K562 (cell line): ENCODE measurements around the gene CCNY. TPM values are rescaled to one million over a fixed set of nuclear protein-coding genes. Genes with fewer than 3 reads are reported as not detected.
A peak's percentile ranks its signal among the peaks of the same experiment; 100 is the strongest.

ENCODE experiments used
- AFF1 ChIP-seq, 2 experiments: fragments of 450-650 bp; IDR thresholded peaks; 2 replicates each; pipeline ENCODE4 v1.6.1; 2018; ENCODE audit warnings: mild to moderate bottlenecking in 2 of 2, low read depth in 1 of 2; ENCODE audit not compliant: partially characterized antibody in 2 of 2
- ARNT ChIP-seq, 2 experiments: fragments of 450-650 bp; IDR thresholded peaks; 2 replicates each; pipeline ENCODE4 v1.6.1; 2016; ENCODE audit warnings: mild to moderate bottlenecking in 1 of 2
- ATF7 ChIP-seq: fragments of 450-650 bp; IDR thresholded peaks from 2 replicates; pipeline ENCODE4 v1.7.1; 2014; ENCODE audit warnings: mild to moderate bottlenecking, moderate library complexity
- BACH1 ChIP-seq: fragments of 200-800 bp; sonication (Bioruptor generic); IDR thresholded peaks from 2 replicates; pipeline ENCODE4 v1.6.1; 2016; ENCODE audit warnings: missing genetic modification characterization, missing compliant biosample characterization
- BRD9 ChIP-seq: fragments of 450-650 bp; IDR thresholded peaks from 2 replicates; pipeline ENCODE4 v1.6.1; 2018; ENCODE audit warnings: low read depth; ENCODE audit not compliant: partially characterized antibody
- FOSL1 ChIP-seq: fragments of 200-800 bp; sonication (Bioruptor generic); conservative IDR thresholded peaks from 2 replicates; pipeline ENCODE4 v1.6.1; 2016; ENCODE audit warnings: missing genetic modification characterization, missing compliant biosample characterization
- MED1 ChIP-seq: sonication (generic); formaldehyde crosslinking; IDR thresholded peaks from 2 replicates; pipeline ENCODE4 v1.8.1; 2023; ENCODE audit warnings: missing genetic modification reagents, borderline replicate concordance
- NR2C2 ChIP-seq, 2 experiments: fragments of 200-800 bp in 1 of 2; sonication (Bioruptor generic) in 1 of 2; sonication (generic) in 1 of 2; formaldehyde crosslinking in 1 of 2; IDR thresholded peaks; 2 replicates each; pipeline versions ENCODE4 v1.6.1 to v1.8.0; 2016 to 2022; ENCODE audit warnings: mild to moderate bottlenecking in 1 of 2, missing compliant biosample characterization in 1 of 2, missing genetic modification characterization in 1 of 2, missing genetic modification reagents in 1 of 2
- PRDM10 ChIP-seq: fragments of 450-650 bp; IDR thresholded peaks from 2 replicates; pipeline ENCODE4 v1.6.1; 2018; ENCODE audit not compliant: partially characterized antibody
- SOX6 ChIP-seq: fragments of 450-650 bp; IDR thresholded peaks from 2 replicates; pipeline ENCODE4 v1.6.1; 2014; ENCODE audit warnings: mild to moderate bottlenecking
- THRA ChIP-seq: fragments of 450-650 bp; IDR thresholded peaks from 2 replicates; pipeline ENCODE4 v1.6.1; 2017; ENCODE audit warnings: mild to moderate bottlenecking, moderate library complexity
- ZBTB8A ChIP-seq: fragments of 450-650 bp; IDR thresholded peaks from 2 replicates; pipeline ENCODE4 v1.6.1; 2018; ENCODE audit warnings: mild to moderate bottlenecking, moderate library complexity; ENCODE audit not compliant: partially characterized antibody
- ZNF140 ChIP-seq: fragments of 250-450 bp; sonication (Bioruptor Pico); IDR thresholded peaks from 2 replicates; pipeline ENCODE4 v1.8.0; 2021; ENCODE audit warnings: moderate library complexity, mild to moderate bottlenecking, inconsistent platforms
- ZNF551 ChIP-seq: fragments of 250-450 bp; sonication (Bioruptor Pico); IDR thresholded peaks from 2 replicates; pipeline ENCODE4 v1.5.0; 2021; ENCODE audit warnings: mild to moderate bottlenecking, moderate library complexity
- ZNF586 ChIP-seq: fragments of 450-650 bp; formaldehyde crosslinking; conservative IDR thresholded peaks from 2 replicates; pipeline ENCODE4 v1.4.0; 2020; ENCODE audit warnings: mild to moderate bottlenecking, moderate library complexity
- polyA plus RNA-seq, 8 experiments: library from polyadenylated mRNA; depleted of rRNA in 4 of 8; stranded (reverse) in 5 of 8; unstranded in 3 of 8; fragments of >200 nt; fragmentation: Nextera tagmentation in 2 of 8; fragmentation: Illumina TruSeq in 1 of 8; extraction: Ambion mirVana in 2 of 8; extraction: Trizol in 1 of 8; gene quantifications; 2 replicates each; pipeline versions ENCODE4 v1.2.1 to v1.2.3, GENCODE V29; 2011 to 2014; ENCODE audit warnings: inconsistent platforms in 1 of 8, missing spikeins in 1 of 8
- total RNA-seq, 7 experiments: library from RNA; depleted of rRNA in 6 of 7; stranded (reverse); fragments of >200 nt in 6 of 7; fragmentation: Illumina TruSeq in 2 of 7; extraction: Trizol in 2 of 7; gene quantifications; 2 replicates each; pipeline versions ENCODE4 v1.2.1 to v1.2.3, GENCODE V29; 2011 to 2021; ENCODE audit warnings: low replicate concordance in 1 of 7

Gene CCNY
- total and polyA plus RNA-seq, 9 of the 15 experiments (the other 6 are each of a cell fraction or from before 2014, with no cell fraction given), result 8.4 to 109 (median 38.6) TPM

- no peak for TF ChIP-seq PRDM10
- no peak for TF ChIP-seq NR2C2 (CRISPR knock-in tag; IDR thresholded peaks at IDR 0.05)
- TF ChIP-seq NR2C2 (tag; IDR thresholded peaks at IDR 0.05), result peak; percentile 60; the same call in 1 of the 2 replicates
- 0 out of 2 replicates have a peak, but pooled peaks have one; percentile 38 for TF ChIP-seq SOX6
- TF ChIP-seq ZNF551 (CRISPR knock-in tag), result no peak
- no peak for TF ChIP-seq THRA
- TF ChIP-seq BRD9, result no peak
- TF ChIP-seq ZNF586 (CRISPR knock-in tag), result no peak
- peak; percentile 98 for TF ChIP-seq FOSL1 (tag)
- TF ChIP-seq MED1 (CRISPR knock-in tag), result no peak
- TF ChIP-seq ARNT (IDR thresholded peaks at IDR 0.05), result 0 out of 4 replicates have a peak, but pooled peaks of 1 of the 2 experiments have one; percentile 49
- no peak for TF ChIP-seq ZBTB8A
- peak in 1 of 2 experiments; percentile 39 for TF ChIP-seq AFF1 (IDR thresholded peaks at IDR 0.05; ENCODE audit: low read depth in 1 of 2, partially characterized antibody in 2 of 2)
- TF ChIP-seq ZNF140 (CRISPR knock-in tag), result no peak
- peak; percentile 79 for TF ChIP-seq ATF7
- peak; percentile 81 for TF ChIP-seq BACH1 (tag)
Measured at GRCh38 chr10:35331894-35332640, 4.2 kb upstream of the CCNY start (continued).
